ENCODE results near the gene FAM229B. TPM values are rescaled to one million over a fixed set of nuclear protein-coding genes. Genes with fewer than 3 reads are reported as not detected.

Gene FAM229B
- total and polyA plus RNA-seq, 2 of the 4 experiments (the other 2 are of a cell fraction): 8.6 to 25.6 TPM

GRCh38 chr6:112049026-112049799 lies 38.2 kb upstream of the FAM229B start:
- Histone ChIP-seq H4K91ac (ENCODE audit: insufficient read depth, low read depth, low read length) (no peak overlapping the region), H2BK20ac (ENCODE audit: low read depth, low read length) (no peak overlapping the region), H3K4me3 (ENCODE audit: insufficient read depth, low read depth, low read length) (no peak overlapping the region), H3K56ac (ENCODE audit: extremely low read depth, insufficient read depth, low read length) (no peak overlapping the region), H3K9me3 (ENCODE audit: control insufficient read depth, insufficient read depth, low read length) (no peaks in the 10 kb centered on the region; the same call in 1 of the 2 replicates), H2AK5ac (ENCODE audit: low read depth, low read length) (no peak overlapping the region), H3K4me1 (ENCODE audit: control insufficient read depth, insufficient read depth, low read length) (peaks cover 7% of the 10 kb centered on the region), H3K36me3 (ENCODE audit: control insufficient read depth, insufficient read depth, low read length) (no peaks in the 10 kb centered on the region), H3K27me3 (ENCODE audit: control insufficient read depth, insufficient read depth, low read length) (no peaks in the 10 kb centered on the region), H4K8ac (ENCODE audit: low read depth in 2 of 2, low read length in 2 of 2) (no peak overlapping the region), H3K23ac (ENCODE audit: low read depth, low read length) (no peak overlapping the region), H3K4me2 (ENCODE audit: low read depth, low read length) (no peak overlapping the region), H3K79me1 (ENCODE audit: low read depth in 1 of 2, low read length in 2 of 2) (no peaks in the 10 kb centered on the region), H2BK120ac (ENCODE audit: low read depth, low read length) (no peak overlapping the region), H4K20me1 (ENCODE audit: insufficient read depth, low read length) (no peaks in the 10 kb centered on the region), H3K18ac (ENCODE audit: low read depth, low read length) (no peak overlapping the region), H3K4ac (ENCODE audit: low read depth, low read length) (no peak overlapping the region), H2AK9ac (replicated peaks; ENCODE audit: low read depth, low read length, poor library complexity) (peak overlapping the region; percentile 31), H2AFZ (replicated peaks; ENCODE audit: low read length, poor library complexity) (no peak overlapping the region), H2BK5ac (ENCODE audit: low read depth, low read length, poor library complexity, severe bottlenecking) (no peak overlapping the region), H3K9me1 (ENCODE audit: insufficient read depth, low read length) (0 out of 2 replicates have a peak, but pooled peaks cover 2% of the 10 kb centered on the region), H3K27ac (ENCODE audit: insufficient read depth, low read length) (no peak overlapping the region), H3K9ac (ENCODE audit: low read depth, low read length) (no peak overlapping the region), H4K5ac (ENCODE audit: low read depth, low read length) (no peak overlapping the region), H2BK15ac (ENCODE audit: low read depth, low read length) (no peak overlapping the region), H3K14ac (replicated peaks; ENCODE audit: low read depth, low read length) (no peak overlapping the region)
- no TSS peak for BruUV-seq (replicated peaks)
- peak; percentile 43 for ATAC-seq (ENCODE audit: low read depth)
- CTCF ChIA-PET: interaction anchor here (0.6 kb wide), 1 partner anchor 690 kb away, joined by 8 read pairs; no protein-coding TSS in a partner anchor
- DNase-seq: peak; percentile 33
- in situ Hi-C loops (cut with MboI; ENCODE audit: low sequenced_read_pairs) (loop anchor here (25.0 kb wide), 2 partner anchors 687 to 1012 kb away; no protein-coding TSS in a partner anchor), intact Hi-C loops (cut with micrococcal nuclease) (no loop called here), dilution Hi-C loops (cut with HindIII; ENCODE audit: low sequenced_read_pairs, unreplicated experiment) (no loop called here)
- WGBS, 2 experiments (ENCODE audit: extremely low coverage in 2 of 2, insufficient read length in 1 of 2): 87% methylated on average over 2 of the region's 6 CpGs; no CpG with 5 or more reads in 1 of the 2 experiments
- POLR2A ChIA-PET (ENCODE audit: unreplicated experiment): no interaction called here
- TF ChIP-seq SMC3 (IDR thresholded peaks at IDR 0.05; ENCODE audit: low read depth, low read length) (no peak), NFE2L2 (IDR thresholded peaks at IDR 0.05; ENCODE audit: low read depth, low read length) (no peak), RAD21 (IDR thresholded peaks at IDR 0.05; ENCODE audit: low read length) (no peak), CHD1 (IDR thresholded peaks at IDR 0.05; ENCODE audit: low read depth, low read length) (no peak), MAFK (IDR thresholded peaks at IDR 0.05; ENCODE audit: low read depth, low read length) (no peak), MXI1 (IDR thresholded peaks at IDR 0.05; ENCODE audit: borderline replicate concordance, low read depth, low read length) (no peak), CEBPB (IDR thresholded peaks at IDR 0.05; ENCODE audit: low read depth, low read length) (no peak), FOS (IDR thresholded peaks at IDR 0.05; ENCODE audit: low read depth, low read length) (no peak), CTCF (conservative IDR thresholded peaks at IDR 0.05; ENCODE audit: low read depth, low read length) (no peak), RCOR1 (IDR thresholded peaks at IDR 0.05; ENCODE audit: insufficient replicate concordance, low read length) (no peak), BHLHE40 (IDR thresholded peaks at IDR 0.05; ENCODE audit: low read depth, low read length) (no peak), RFX5 (IDR thresholded peaks at IDR 0.05; ENCODE audit: low read depth, low read length) (no peak)
- TF ChIP-seq, protein P1, sequence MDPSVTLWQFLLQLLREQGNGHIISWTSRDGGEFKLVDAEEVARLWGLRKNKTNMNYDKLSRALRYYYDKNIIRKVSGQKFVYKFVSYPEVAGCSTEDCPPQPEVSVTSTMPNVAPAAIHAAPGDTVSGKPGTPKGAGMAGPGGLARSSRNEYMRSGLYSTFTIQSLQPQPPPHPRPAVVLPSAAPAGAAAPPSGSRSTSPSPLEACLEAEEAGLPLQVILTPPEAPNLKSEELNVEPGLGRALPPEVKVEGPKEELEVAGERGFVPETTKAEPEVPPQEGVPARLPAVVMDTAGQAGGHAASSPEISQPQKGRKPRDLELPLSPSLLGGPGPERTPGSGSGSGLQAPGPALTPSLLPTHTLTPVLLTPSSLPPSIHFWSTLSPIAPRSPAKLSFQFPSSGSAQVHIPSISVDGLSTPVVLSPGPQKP (IDR thresholded peaks at IDR 0.05; ENCODE audit: borderline replicate concordance, low read depth, low read length): no peak
- TF ChIP-seq, protein P2, sequence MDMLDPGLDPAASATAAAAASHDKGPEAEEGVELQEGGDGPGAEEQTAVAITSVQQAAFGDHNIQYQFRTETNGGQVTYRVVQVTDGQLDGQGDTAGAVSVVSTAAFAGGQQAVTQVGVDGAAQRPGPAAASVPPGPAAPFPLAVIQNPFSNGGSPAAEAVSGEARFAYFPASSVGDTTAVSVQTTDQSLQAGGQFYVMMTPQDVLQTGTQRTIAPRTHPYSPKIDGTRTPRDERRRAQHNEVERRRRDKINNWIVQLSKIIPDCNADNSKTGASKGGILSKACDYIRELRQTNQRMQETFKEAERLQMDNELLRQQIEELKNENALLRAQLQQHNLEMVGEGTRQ (IDR thresholded peaks at IDR 0.05; ENCODE audit: low read depth, low read length): no peak

Measured in IMR-90 (cell line).